ENCODE measurements around the gene NHSL2. TPM values are rescaled to one million over a fixed set of nuclear protein-coding genes. Genes with fewer than 3 reads are reported as not detected.

NHSL2 gene
- total and polyA plus RNA-seq, 2 of the 13 experiments (the other 11 are each of a cell fraction or from before 2014, with no cell fraction given): not detected

DNA sequence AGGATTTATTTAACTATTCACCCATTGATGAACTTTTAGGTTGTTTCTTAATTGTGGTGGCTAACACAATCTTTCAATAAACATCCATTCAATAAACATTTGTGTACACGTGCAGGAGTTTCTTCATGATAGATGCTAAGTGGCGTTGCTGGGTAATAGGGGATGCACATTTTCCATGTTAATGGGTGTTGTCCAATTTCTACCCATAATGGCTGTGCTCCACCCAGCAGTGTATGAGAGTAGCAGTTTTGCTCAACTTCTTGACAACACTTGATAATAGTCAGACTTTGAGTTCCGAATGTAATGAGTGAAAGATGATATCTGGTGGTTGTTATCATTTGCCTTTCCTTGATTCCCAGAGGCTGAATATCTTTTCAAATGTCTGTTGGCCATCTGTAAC, 104.7 kb downstream of the NHSL2 start:
- H3K36me3 ChIP-seq (replicated peaks in 1 of 2; ENCODE audit: control insufficient read depth in 1 of 2, insufficient read depth in 2 of 2, low read length in 2 of 2): no peaks in the 10 kb centered on the region
- 29% methylated on average over 3 of the region's 3 CpGs for WGBS (ENCODE audit: low lambda C conversion rate)
- no peak overlapping the region for H3K9ac ChIP-seq (ENCODE audit: insufficient read depth, low read depth, low read length)
- TF ChIP-seq KLF9 (CRISPR knock-in tag; IDR thresholded peaks at IDR 0.05; ENCODE audit: low read depth) (no peak), ZNF552 (CRISPR knock-in tag; IDR thresholded peaks at IDR 0.05; ENCODE audit: borderline replicate concordance) (no peak), KDM3A (CRISPR knock-in tag; IDR thresholded peaks at IDR 0.05; ENCODE audit: low read depth) (no peak), MED13 (CRISPR knock-in tag; IDR thresholded peaks at IDR 0.05) (no peak), HDAC1 (CRISPR knock-in tag; IDR thresholded peaks at IDR 0.05) (no peak), SAFB2 (CRISPR knock-in tag; IDR thresholded peaks at IDR 0.05; ENCODE audit: borderline replicate concordance, low read depth) (no peak), KDM1A (CRISPR knock-in tag; IDR thresholded peaks at IDR 0.05) (no peak), ZNF747 (CRISPR knock-in tag; IDR thresholded peaks at IDR 0.05; ENCODE audit: borderline replicate concordance) (no peak), EP300 (IDR thresholded peaks at IDR 0.05; ENCODE audit: low read depth in 2 of 2, low read length in 2 of 2) (no peak), EP300 (CRISPR knock-in tag; IDR thresholded peaks at IDR 0.05; ENCODE audit: borderline replicate concordance) (no peak)
- TF ChIP-seq, protein P1, sequence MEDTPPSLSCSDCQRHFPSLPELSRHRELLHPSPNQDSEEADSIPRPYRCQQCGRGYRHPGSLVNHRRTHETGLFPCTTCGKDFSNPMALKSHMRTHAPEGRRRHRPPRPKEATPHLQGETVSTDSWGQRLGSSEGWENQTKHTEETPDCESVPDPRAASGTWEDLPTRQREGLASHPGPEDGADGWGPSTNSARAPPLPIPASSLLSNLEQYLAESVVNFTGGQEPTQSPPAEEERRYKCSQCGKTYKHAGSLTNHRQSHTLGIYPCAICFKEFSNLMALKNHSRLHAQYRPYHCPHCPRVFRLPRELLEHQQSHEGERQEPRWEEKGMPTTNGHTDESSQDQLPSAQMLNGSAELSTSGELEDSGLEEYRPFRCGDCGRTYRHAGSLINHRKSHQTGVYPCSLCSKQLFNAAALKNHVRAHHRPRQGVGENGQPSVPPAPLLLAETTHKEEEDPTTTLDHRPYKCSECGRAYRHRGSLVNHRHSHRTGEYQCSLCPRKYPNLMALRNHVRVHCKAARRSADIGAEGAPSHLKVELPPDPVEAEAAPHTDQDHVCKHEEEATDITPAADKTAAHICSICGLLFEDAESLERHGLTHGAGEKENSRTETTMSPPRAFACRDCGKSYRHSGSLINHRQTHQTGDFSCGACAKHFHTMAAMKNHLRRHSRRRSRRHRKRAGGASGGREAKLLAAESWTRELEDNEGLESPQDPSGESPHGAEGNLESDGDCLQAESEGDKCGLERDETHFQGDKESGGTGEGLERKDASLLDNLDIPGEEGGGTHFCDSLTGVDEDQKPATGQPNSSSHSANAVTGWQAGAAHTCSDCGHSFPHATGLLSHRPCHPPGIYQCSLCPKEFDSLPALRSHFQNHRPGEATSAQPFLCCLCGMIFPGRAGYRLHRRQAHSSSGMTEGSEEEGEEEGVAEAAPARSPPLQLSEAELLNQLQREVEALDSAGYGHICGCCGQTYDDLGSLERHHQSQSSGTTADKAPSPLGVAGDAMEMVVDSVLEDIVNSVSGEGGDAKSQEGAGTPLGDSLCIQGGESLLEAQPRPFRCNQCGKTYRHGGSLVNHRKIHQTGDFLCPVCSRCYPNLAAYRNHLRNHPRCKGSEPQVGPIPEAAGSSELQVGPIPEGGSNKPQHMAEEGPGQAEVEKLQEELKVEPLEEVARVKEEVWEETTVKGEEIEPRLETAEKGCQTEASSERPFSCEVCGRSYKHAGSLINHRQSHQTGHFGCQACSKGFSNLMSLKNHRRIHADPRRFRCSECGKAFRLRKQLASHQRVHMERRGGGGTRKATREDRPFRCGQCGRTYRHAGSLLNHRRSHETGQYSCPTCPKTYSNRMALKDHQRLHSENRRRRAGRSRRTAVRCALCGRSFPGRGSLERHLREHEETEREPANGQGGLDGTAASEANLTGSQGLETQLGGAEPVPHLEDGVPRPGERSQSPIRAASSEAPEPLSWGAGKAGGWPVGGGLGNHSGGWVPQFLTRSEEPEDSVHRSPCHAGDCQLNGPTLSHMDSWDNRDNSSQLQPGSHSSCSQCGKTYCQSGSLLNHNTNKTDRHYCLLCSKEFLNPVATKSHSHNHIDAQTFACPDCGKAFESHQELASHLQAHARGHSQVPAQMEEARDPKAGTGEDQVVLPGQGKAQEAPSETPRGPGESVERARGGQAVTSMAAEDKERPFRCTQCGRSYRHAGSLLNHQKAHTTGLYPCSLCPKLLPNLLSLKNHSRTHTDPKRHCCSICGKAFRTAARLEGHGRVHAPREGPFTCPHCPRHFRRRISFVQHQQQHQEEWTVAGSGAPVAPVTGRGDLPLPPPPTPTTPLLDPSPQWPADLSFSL (CRISPR knock-in tag; IDR thresholded peaks at IDR 0.05): no peak
- TF ChIP-seq, protein P2, sequence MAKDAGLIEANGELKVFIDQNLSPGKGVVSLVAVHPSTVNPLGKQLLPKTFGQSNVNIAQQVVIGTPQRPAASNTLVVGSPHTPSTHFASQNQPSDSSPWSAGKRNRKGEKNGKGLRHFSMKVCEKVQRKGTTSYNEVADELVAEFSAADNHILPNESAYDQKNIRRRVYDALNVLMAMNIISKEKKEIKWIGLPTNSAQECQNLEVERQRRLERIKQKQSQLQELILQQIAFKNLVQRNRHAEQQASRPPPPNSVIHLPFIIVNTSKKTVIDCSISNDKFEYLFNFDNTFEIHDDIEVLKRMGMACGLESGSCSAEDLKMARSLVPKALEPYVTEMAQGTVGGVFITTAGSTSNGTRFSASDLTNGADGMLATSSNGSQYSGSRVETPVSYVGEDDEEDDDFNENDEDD (CRISPR knock-in tag; IDR thresholded peaks at IDR 0.05; ENCODE audit: borderline replicate concordance): no peak
- TF ChIP-seq, protein P3, sequence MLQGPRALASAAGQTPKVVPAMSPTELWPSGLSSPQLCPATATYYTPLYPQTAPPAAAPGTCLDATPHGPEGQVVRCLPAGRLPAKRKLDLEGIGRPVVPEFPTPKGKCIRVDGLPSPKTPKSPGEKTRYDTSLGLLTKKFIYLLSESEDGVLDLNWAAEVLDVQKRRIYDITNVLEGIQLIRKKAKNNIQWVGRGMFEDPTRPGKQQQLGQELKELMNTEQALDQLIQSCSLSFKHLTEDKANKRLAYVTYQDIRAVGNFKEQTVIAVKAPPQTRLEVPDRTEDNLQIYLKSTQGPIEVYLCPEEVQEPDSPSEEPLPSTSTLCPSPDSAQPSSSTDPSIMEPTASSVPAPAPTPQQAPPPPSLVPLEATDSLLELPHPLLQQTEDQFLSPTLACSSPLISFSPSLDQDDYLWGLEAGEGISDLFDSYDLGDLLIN (CRISPR knock-in tag; IDR thresholded peaks at IDR 0.05; ENCODE audit: borderline replicate concordance): no peak
- FAIRE-seq (no peak), DNase-seq (ENCODE audit: low spot score) (no peak), ATAC-seq (no peak)
- intact Hi-C loops (cut with micrococcal nuclease; ENCODE audit: unreplicated experiment) (loop anchor here (5.0 kb wide), 1 partner anchor 112 kb away; no protein-coding TSS in a partner anchor), in situ Hi-C loops (cut with HindIII; ENCODE audit: extremely low pct_ligation_motif_present, low pct_unique_long_range_greater_than_20kb) (no loop called here)
- no peak overlapping the region for H3K4me3 ChIP-seq (replicated peaks in 1 of 3; ENCODE audit: insufficient read depth in 1 of 3, low read depth in 2 of 3, low read length in 3 of 3)
- BruUV-seq (replicated peaks): no TSS peak
- no peaks in the 10 kb centered on the region for H3K79me2 ChIP-seq (ENCODE audit: insufficient read depth, low read length)
- H3K4me2 ChIP-seq (ENCODE audit: low read depth, low read length): no peak overlapping the region
- no peaks in the 10 kb centered on the region for H3K9me3 ChIP-seq (ENCODE audit: low read length)
- H4K20me1 ChIP-seq (ENCODE audit: insufficient read depth, low read length): no peaks in the 10 kb centered on the region
- peaks cover 0 to 5% of the 10 kb centered on the region in 2 experiments; a peak in 1 of 5 replicates for H3K27me3 ChIP-seq (ENCODE audit: control insufficient read depth in 1 of 2, insufficient read depth in 2 of 2, low read length in 2 of 2)
- ChIA-PET CTCF (ENCODE audit: low intra/inter-chr PET ratio, low total read pairs) (no interaction called here), POLR2A (no interaction called here)
- no peak overlapping the region for H2AFZ ChIP-seq (ENCODE audit: low read length)
- no peak overlapping the region for H3K27ac ChIP-seq (ENCODE audit: extremely low read length, insufficient read depth, low read length)
- H3K4me1 ChIP-seq (ENCODE audit: insufficient read depth, low read length): peaks cover 5% of the 10 kb centered on the region

All from HepG2 (cell line).